A549 (cell line): Measurements from ENCODE around the gene COL28A1. TPM values are rescaled to one million over a fixed set of nuclear protein-coding genes. Genes with fewer than 3 reads are reported as not detected.

Experiments
- ATAC-seq, 2 experiments: fragments of 200-7000 bp in 1 of 2; fragments of >200 bp in 1 of 2; cut with Nextera tagmentation in 1 of 2; cut with Tn5 transposase in 1 of 2; 3 replicates each; pipeline versions ENCODE4 v1.8.0 to v1.9.1; 2018 to 2020; ENCODE audit warnings: mild to moderate bottlenecking in 1 of 2, moderate library complexity in 1 of 2
- CTCF ChIA-PET: fragments of 300-600 bp; sonication (Branson Sonifier 250); formaldehyde crosslinking; extraction: SDS; loops from one replicate; lab custom pipeline; 2021; ENCODE audit warnings: antibody characterized with exemption, inconsistent platforms; lab: Yijun Ruan, JAX
- POLR2A ChIA-PET: fragments of 350-600 bp; formaldehyde crosslinking; extraction: SDS; loops from one replicate; lab custom pipeline; 2021; ENCODE audit warnings: antibody characterized with exemption, inconsistent platforms; lab: Yijun Ruan, JAX
- DNase-seq, 2 experiments: peaks; one replicate each; pipeline versions ENCODE4 v3.0.0 to v3.0.0-alpha.2; 2011 to 2016; ENCODE audit warnings: low read depth in 1 of 2, low spot score in 1 of 2
- FAIRE-seq: peaks from 2 replicates; lab custom pipeline; 2011; peaks lifted over from hg19 to GRCh38; lab: Jason Lieb, UNC
- H3K27ac ChIP-seq, 2 experiments: fragments of >200 bp; sonication (Bioruptor Twin); formaldehyde crosslinking; 3 replicates each; pipeline ENCODE4 v1.5.1; 2016 to 2017
- H3K4me1 ChIP-seq: fragments of >200 bp; sonication (Bioruptor Twin); formaldehyde crosslinking; 3 replicates; pipeline ENCODE4 v1.6.1; 2016
- H3K4me2 ChIP-seq: fragments of >200 bp; sonication (Bioruptor Twin); formaldehyde crosslinking; 3 replicates; pipeline ENCODE4 v1.6.1; 2016
- H3K4me3 ChIP-seq: fragments of >200 bp; sonication (Bioruptor Twin); formaldehyde crosslinking; 3 replicates; pipeline ENCODE4 v1.5.1; 2016
- H3K9me3 ChIP-seq: fragments of >200 bp; sonication (Bioruptor Twin); formaldehyde crosslinking; 3 replicates; pipeline ENCODE4 v1.6.1; 2016
- CBX2 ChIP-seq: fragments of 200-600 bp; sonication (generic); IDR thresholded peaks from 2 replicates; pipeline ENCODE4 v1.6.1; 2016; ENCODE audit warnings: low read depth, mild to moderate bottlenecking, borderline replicate concordance
- CHD4 ChIP-seq: fragments of 200-600 bp; sonication (generic); IDR thresholded peaks from 2 replicates; pipeline ENCODE4 v1.6.1; 2016; ENCODE audit warnings: antibody characterized with exemption, mild to moderate bottlenecking, borderline replicate concordance
- CTCF ChIP-seq: fragments of >200 bp; sonication (Bioruptor Twin); formaldehyde crosslinking; IDR thresholded peaks from 3 replicates; pipeline ENCODE4 v1.5.1; 2016
- EHMT2 ChIP-seq: fragments of 200-600 bp; sonication (generic); IDR thresholded peaks from 2 replicates; pipeline ENCODE4 v1.6.1; 2016; ENCODE audit warnings: antibody characterized with exemption, low read depth, mild to moderate bottlenecking, moderate library complexity
- ELK1 ChIP-seq: fragments of 150-350 bp; IDR thresholded peaks from 2 replicates; pipeline ENCODE4 v1.6.1; 2014; ENCODE audit warnings: low read depth, mild to moderate bottlenecking, low read length
- EP300 ChIP-seq, 2 experiments: fragments of >200 bp; sonication (Bioruptor Twin); formaldehyde crosslinking; IDR thresholded peaks; 2 replicates in 1 of 2; 3 replicates in 1 of 2; pipeline ENCODE4 v1.6.1; 2016 to 2017
- ESRRA ChIP-seq: fragments of 150-350 bp; IDR thresholded peaks from 2 replicates; pipeline ENCODE4 v1.6.1; 2014; ENCODE audit warnings: mild to moderate bottlenecking, low read length, borderline replicate concordance
- FOXS1 ChIP-seq: fragments of 250-450 bp; sonication (Bioruptor Pico); IDR thresholded peaks from 2 replicates; pipeline ENCODE4 v1.5.0; 2020; ENCODE audit warnings: mild to moderate bottlenecking, moderate library complexity
- GATA3 ChIP-seq: IDR thresholded peaks from 2 replicates; pipeline ENCODE4 v1.6.1; 2012; ENCODE audit warnings: borderline replicate concordance
- HOXA7 ChIP-seq: fragments of 250-450 bp; sonication (Bioruptor Pico); IDR thresholded peaks from 2 replicates; pipeline ENCODE4 v1.5.0; 2020; ENCODE audit warnings: mild to moderate bottlenecking, moderate library complexity
- JUNB ChIP-seq: fragments of >200 bp; sonication (Bioruptor Twin); formaldehyde crosslinking; IDR thresholded peaks from 2 replicates; pipeline ENCODE4 v1.6.1; 2016
- MAFK ChIP-seq: fragments of 450-650 bp; IDR thresholded peaks from 2 replicates; pipeline ENCODE4 v1.6.1; 2014; ENCODE audit not compliant: partially characterized antibody
- MAX ChIP-seq: IDR thresholded peaks from 2 replicates; pipeline ENCODE4 v1.6.1; 2012
- MAZ ChIP-seq: fragments of 150-350 bp; IDR thresholded peaks from 2 replicates; pipeline ENCODE4 v1.6.1; 2014; ENCODE audit warnings: antibody characterized with exemption, low read depth, low read length, borderline replicate concordance
- MYC ChIP-seq: IDR thresholded peaks from 2 replicates; pipeline ENCODE4 v1.6.1; 2012; ENCODE audit warnings: mild to moderate bottlenecking, inconsistent platforms, low read length, improper control_type of control experiment, borderline replicate concordance
- NFE2L2 ChIP-seq: fragments of 150-350 bp; conservative IDR thresholded peaks from 2 replicates; pipeline ENCODE4 v1.6.1; 2014; ENCODE audit warnings: low read length
- NPAS2 ChIP-seq: fragments of 250-450 bp; sonication (Bioruptor Pico); IDR thresholded peaks from 2 replicates; pipeline ENCODE4 v1.8.0; 2022; ENCODE audit warnings: mild to moderate bottlenecking, moderate library complexity, borderline replicate concordance
- PBX3 ChIP-seq: IDR thresholded peaks from 2 replicates; pipeline ENCODE4 v1.6.1; 2012
- PHF8 ChIP-seq: fragments of 200-600 bp; sonication (generic); IDR thresholded peaks from 2 replicates; pipeline ENCODE4 v1.6.1; 2016; ENCODE audit warnings: low read depth, mild to moderate bottlenecking, antibody characterized with exemption, moderate library complexity, borderline replicate concordance
- POLR2AphosphoS2 ChIP-seq: conservative IDR thresholded peaks from 2 replicates; pipeline ENCODE4 v1.6.1; 2012; ENCODE audit warnings: low read length, improper control_type of control experiment, inconsistent platforms
- RAD21 ChIP-seq, 2 experiments: fragments of >200 bp in 1 of 2; sonication (Bioruptor Twin) in 1 of 2; formaldehyde crosslinking in 1 of 2; IDR thresholded peaks in 1 of 2; conservative IDR thresholded peaks in 1 of 2; 2 replicates in 1 of 2; 3 replicates in 1 of 2; pipeline ENCODE4 v1.6.1; 2012 to 2018; ENCODE audit warnings: inconsistent platforms in 1 of 2
- RCOR1 ChIP-seq: fragments of 150-350 bp; IDR thresholded peaks from 2 replicates; pipeline ENCODE4 v1.6.1; 2014; ENCODE audit warnings: antibody characterized with exemption, low read length, low read depth
- RFX5 ChIP-seq: fragments of 450-650 bp; IDR thresholded peaks from 2 replicates; pipeline ENCODE4 v1.7.1; 2014; ENCODE audit warnings: antibody characterized with exemption, mild to moderate bottlenecking, moderate library complexity
- TP53 ChIP-seq: fragments of 250-450 bp; sonication (Bioruptor Pico); IDR thresholded peaks from 2 replicates; pipeline ENCODE4 v1.5.0; 2021; ENCODE audit warnings: mild to moderate bottlenecking, moderate library complexity
- USF2 ChIP-seq: fragments of 450-650 bp; IDR thresholded peaks from 2 replicates; pipeline ENCODE4 v1.6.1; 2014; ENCODE audit warnings: antibody characterized with exemption
- ZC3H11A ChIP-seq: fragments of 450-650 bp; IDR thresholded peaks from 2 replicates; pipeline ENCODE4 v1.6.1; 2014; ENCODE audit warnings: antibody characterized with exemption, mild to moderate bottlenecking
- WGBS: methylation state at CpG from one replicate; pipeline ENCODE4 v1.1.6; 2017; ENCODE audit errors: missing lambda C conversion rate; 5-methylcytosine and 5-hydroxymethylcytosine counted together
- polyA plus RNA-seq, 4 experiments: library from polyadenylated mRNA; depleted of rRNA in 3 of 4; stranded (reverse); fragments of >200 nt; fragmentation: RNase III in 1 of 4; extraction: RNeasy Plus Mini Kit Qiagen cat#74134 plus additional on column Dnase treatment in 1 of 4; gene quantifications; 2 replicates in 3 of 4; 3 replicates in 1 of 4; pipeline ENCODE4 v1.2.3, GENCODE V29; 2011 to 2017

The COL28A1 gene
- polyA plus RNA-seq, 2 of the 4 experiments (the other 2 are of a cell fraction) = 0.08 to 0.17 TPM

- TF ChIP-seq RAD21 (conservative IDR thresholded peaks at IDR 0.05 in 1 of 2, IDR thresholded peaks at IDR 0.05 in 1 of 2) (no peak), MAFK (no peak), USF2 (no peak), RCOR1 (no peak), MAZ (no peak), CHD4 (no peak), NPAS2 (CRISPR knock-in tag) (no peak), ESRRA (no peak), PHF8 (no peak), MAX (no peak), CBX2 (no peak), HOXA7 (CRISPR knock-in tag) (no peak), PBX3 (no peak), EP300 (IDR thresholded peaks at IDR 0.05) (no peak), MYC (no peak)
- POLR2A ChIA-PET = no interaction called here
- FAIRE-seq (no peak), DNase-seq (no peak), ATAC-seq (no peak)
- CTCF ChIA-PET = interaction anchor here (2.0 kb wide), 1 partner anchor 12 kb away, joined by 6 read pairs; no protein-coding TSS in a partner anchor
- H3K4me1 ChIP-seq = peaks cover 9% of the 10 kb centered on the region; the same call in 2 of the 3 replicates
- no peak overlapping the region for H3K4me3 ChIP-seq
- WGBS = 91% methylated on average over 5 of the region's 5 CpGs
- no peak overlapping the region for H3K4me2 ChIP-seq
- H3K9me3 ChIP-seq = peaks cover 6% of the 10 kb centered on the region; the same call in 1 of the 3 replicates
- no peak overlapping the region for H3K27ac ChIP-seq
Observed at GRCh38 chr7:7554021-7554432, 18.4 kb upstream of the COL28A1 start.

- POLR2A ChIA-PET = no interaction called here
- no peak for FAIRE-seq
Observed at GRCh38 chr7:7553386-7553785, 17.7 kb upstream of the COL28A1 start.

More at GRCh38 chr7:7553386-7553785, 17.7 kb upstream of the COL28A1 start:
- no peak for TF ChIP-seq GATA3
- TF ChIP-seq ELK1 = no peak
- no peak for TF ChIP-seq EHMT2
- TF ChIP-seq NFE2L2 = no peak
- TF ChIP-seq FOXS1 = no peak
- no peak for TF ChIP-seq ZC3H11A
- TF ChIP-seq RFX5 = no peak
- no peak for TF ChIP-seq JUNB
- TF ChIP-seq CTCF = no peak
- TF ChIP-seq TP53 (CRISPR knock-in tag) = no peak
- no peak for TF ChIP-seq EP300 (IDR thresholded peaks at IDR 0.05)
- no peak for TF ChIP-seq POLR2AphosphoS2
- TF ChIP-seq MAFK = no peak
- TF ChIP-seq, all 56 proteins: peak for 0
- Histone ChIP-seq H3K9me3 (no peaks in the 10 kb centered on the region), H3K4me1 (peaks cover 9% of the 10 kb centered on the region; the same call in 2 of the 3 replicates), H3K4me3 (no peak overlapping the region), H3K27ac (no peak overlapping the region), H3K4me2 (no peak overlapping the region)
- ATAC-seq = no peak
- 95% methylated on average over 1 of the region's 1 CpG for WGBS
- CTCF ChIA-PET = interaction anchor here (2.9 kb wide), 1 partner anchor 11 kb away, joined by 16 read pairs; no protein-coding TSS in a partner anchor
- no peak for DNase-seq
